KOPT-K1 (cell line): ENCODE data around the gene SBF2.

ENCODE experiments used
- H3K27ac ChIP-seq: fragments of 200-600 bp; sonication (generic); 2 replicates; pipeline ENCODE4 v1.5.1; 2016; ENCODE audit warnings: antibody characterized with exemption, mild to moderate bottlenecking, low read depth, low read length; ENCODE audit not compliant: poor library complexity, severe bottlenecking
- H3K36me3 ChIP-seq: fragments of 200-600 bp; sonication (generic); 2 replicates; pipeline ENCODE4 v1.5.1; 2017; ENCODE audit warnings: antibody characterized with exemption, mild to moderate bottlenecking, low read length, moderate library complexity; ENCODE audit not compliant: insufficient read depth
- H3K9me3 ChIP-seq: fragments of 200-600 bp; sonication (generic); 2 replicates; pipeline ENCODE4 v1.5.1; 2017; ENCODE audit warnings: antibody characterized with exemption, low read length, mild to moderate bottlenecking; ENCODE audit not compliant: insufficient read depth, poor library complexity, severe bottlenecking

Gene SBF2

DNA sequence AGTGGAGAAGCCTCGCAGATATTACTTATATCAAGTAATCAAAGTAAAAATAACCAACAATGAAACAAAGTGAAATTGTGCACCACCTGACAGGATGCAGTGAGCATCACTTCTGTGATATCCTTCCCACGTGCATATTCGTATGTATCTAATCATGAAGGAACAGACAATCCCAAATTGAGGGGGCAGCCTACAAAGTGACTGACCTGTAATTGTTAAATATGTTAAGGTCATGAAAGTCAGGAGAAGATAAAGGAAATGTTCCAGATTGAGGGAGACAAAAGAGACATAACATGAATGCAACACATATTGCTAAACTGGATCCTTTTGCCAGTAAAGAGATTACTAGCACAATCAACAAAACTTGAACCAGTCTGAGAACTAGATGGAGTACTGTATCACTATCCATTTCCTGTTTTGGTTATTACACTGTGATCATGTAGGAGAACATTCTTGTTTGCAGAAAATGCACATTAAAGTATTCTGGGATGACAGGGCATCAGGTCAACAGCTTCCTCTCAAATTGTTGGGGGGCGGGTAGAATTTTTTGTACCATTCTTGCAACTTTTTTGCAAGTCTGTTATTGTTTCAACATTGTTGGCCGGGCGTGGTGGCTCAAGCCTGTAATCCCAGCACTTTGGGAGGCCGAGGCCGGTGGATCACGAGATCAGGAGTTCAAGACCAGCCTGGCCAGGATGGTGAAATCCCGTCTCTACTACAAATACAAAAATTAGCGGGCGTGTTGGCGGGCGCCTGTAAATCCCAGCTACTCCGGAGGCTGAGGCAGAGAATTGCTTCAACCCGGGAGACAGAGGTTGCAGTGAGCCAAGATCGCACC lies 2.0 kb downstream of the SBF2 start:
- Histone ChIP-seq H3K36me3 (no peaks in the 10 kb centered on the region), H3K27ac (no peak overlapping the region)

DNA sequence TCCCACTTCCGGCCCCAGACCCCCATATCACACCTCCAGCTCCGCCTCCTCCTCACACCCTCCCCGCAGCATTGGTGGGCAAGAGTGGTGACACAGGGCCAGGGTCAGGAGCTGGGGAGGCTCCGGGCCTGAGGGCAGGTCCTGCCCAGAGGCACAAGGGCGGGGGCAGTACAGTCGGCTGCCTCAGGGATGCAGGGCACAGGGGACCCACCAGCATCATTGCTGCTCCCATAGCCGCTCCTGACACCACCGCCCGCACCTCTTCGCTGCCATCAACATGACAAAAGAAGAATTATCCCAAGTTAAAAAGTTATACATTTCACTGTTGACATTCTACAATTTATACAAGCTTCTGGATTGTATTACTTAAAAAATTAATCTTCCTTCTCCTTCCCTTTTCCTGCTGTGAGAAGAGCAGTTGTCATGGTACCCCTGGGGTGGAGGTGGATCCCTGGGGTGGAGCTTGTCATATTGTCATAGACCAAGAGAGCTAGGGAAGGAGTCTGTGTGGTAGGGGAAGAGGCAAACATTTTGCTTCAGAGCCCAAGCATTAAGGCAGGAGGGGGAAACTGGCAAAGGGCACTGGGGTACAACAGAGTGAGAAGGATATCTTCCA lies 4.1 kb downstream of the SBF2 start:
- no peaks in the 10 kb centered on the region for H3K36me3 ChIP-seq
- H3K9me3 ChIP-seq: no peaks in the 10 kb centered on the region
- H3K27ac ChIP-seq: no peak overlapping the region

More for the DNA sequence above, 2.0 kb downstream of the SBF2 start:
- H3K9me3 ChIP-seq: no peaks in the 10 kb centered on the region

- H3K36me3 ChIP-seq: no peaks in the 10 kb centered on the region
- H3K27ac ChIP-seq: no peak overlapping the region
Observed at GRCh38 chr11:10288881-10289764, 4.9 kb downstream of the SBF2 start.

DNA sequence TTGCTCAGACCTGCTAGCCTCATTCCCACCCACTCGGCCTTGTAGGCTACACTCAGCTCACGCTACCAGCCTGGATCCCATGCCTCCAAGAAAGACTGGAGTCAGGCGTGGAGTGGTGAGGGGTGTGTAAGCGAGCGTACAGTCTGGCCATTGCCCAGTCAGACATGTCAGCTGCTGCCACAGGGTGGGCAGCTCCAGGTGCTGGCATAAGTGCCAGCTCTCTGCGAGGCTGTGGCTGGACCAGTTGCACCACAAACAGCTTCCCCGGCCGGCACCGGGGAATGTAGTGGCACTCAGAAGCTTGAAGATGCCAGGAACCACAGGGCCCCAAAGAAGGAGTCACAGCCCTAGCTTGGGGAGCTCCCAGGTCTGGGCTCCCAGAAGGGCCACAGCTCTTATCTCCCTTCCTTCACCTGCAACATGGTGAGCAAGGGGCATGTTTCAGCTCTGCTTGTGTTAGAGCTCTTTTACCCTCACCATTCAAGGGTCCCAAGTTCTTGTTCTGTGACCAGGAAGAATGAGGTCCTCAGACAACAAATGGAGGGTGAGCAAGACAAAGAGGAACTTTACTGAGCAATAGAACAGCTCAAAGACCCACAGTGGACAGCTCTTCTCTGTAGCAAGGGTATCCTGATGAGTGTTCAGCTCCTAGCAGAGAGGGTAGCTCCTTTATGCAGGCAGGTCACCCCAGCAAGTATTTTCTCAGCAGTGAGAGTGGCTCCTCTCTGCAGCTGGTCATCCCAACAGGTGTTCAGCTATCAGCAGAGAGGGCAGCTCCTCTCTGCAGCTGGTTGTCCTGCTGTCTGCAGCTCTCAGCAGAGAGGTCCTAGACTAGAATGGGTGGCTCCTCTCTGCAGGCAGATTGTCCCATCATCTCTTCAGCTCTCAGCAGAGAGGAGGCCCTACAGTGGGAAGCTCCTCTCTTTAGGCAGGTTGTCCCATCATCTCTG lies 6.0 kb downstream of the SBF2 start:
- no peaks in the 10 kb centered on the region for H3K9me3 ChIP-seq
- H3K27ac ChIP-seq: no peak overlapping the region
- H3K36me3 ChIP-seq: no peaks in the 10 kb centered on the region

More at GRCh38 chr11:10288881-10289764, 4.9 kb downstream of the SBF2 start:
- no peaks in the 10 kb centered on the region for H3K9me3 ChIP-seq

- H3K9me3 ChIP-seq: no peaks in the 10 kb centered on the region
- no peaks in the 10 kb centered on the region for H3K36me3 ChIP-seq
Observed at GRCh38 chr11:10287140-10287539, 6.9 kb downstream of the SBF2 start.

GRCh38 chr11:10285148-10285802 lies 8.7 kb downstream of the SBF2 start:
- Histone ChIP-seq H3K36me3 (no peaks in the 10 kb centered on the region), H3K27ac (no peak overlapping the region), H3K9me3 (no peaks in the 10 kb centered on the region)

More at GRCh38 chr11:10287140-10287539, 6.9 kb downstream of the SBF2 start:
- H3K27ac ChIP-seq: no peak overlapping the region

DNA sequence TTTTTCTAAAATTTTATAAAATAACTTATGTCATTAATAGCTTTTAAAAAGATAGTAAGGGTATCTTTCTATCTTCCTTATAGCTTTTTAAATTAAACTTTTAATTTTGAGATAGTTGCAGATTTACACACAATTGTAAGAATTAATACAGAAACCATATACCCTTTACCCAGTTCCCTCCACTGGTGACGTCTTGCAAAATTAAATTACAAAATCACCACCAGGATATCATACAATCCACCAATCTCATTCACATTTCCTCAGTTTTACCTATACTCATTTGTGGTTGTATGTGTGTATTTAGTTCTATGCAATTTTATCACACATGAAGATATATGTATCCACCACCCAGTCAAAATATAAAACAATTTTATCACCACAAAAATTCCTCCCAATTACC lies 10.0 kb downstream of the SBF2 start:
- no peaks in the 10 kb centered on the region for H3K36me3 ChIP-seq
- H3K27ac ChIP-seq: no peak overlapping the region
- H3K9me3 ChIP-seq: no peaks in the 10 kb centered on the region

DNA sequence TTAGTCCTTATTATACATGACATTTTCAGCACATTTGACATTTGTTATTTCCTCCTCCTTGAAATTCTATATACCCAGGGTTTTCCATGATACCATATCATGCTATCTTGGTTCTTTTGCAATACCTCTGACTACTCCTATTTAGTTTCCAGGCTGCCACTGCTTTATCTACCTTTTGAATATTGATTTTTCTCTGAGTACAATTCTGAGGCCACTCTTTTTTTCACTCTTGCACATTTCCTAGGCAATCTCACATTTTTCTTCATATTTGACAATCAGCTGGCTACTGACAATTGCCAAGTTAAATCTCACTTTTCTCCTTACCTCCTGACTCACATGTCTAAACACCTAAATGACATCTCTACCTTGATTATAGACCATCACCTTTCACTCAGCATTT lies 11.9 kb downstream of the SBF2 start:
- H3K27ac ChIP-seq: no peak overlapping the region

DNA sequence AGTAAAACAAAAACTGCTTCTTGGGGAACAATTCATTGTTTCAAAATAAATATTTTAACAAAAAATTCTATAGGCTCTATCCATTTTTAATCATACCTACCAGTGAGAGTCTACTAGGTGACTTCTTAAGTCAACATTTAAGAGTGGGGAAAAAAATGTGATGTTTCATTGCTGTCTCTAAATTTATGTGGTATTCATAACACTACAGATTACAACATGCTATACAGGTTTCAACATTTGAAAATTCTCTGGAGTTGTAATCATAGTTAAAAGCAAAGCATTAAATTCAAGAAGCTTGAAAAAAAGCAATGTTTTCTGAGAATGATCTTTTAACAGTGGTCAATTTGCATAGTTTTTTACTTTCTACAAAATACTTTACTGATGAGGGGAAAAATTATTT lies 18.3 kb downstream of the SBF2 start:
- Histone ChIP-seq H3K9me3 (no peaks in the 10 kb centered on the region), H3K36me3 (no peaks in the 10 kb centered on the region), H3K27ac (no peak overlapping the region)

More for the DNA sequence above, 11.9 kb downstream of the SBF2 start:
- H3K9me3 ChIP-seq: no peaks in the 10 kb centered on the region
- no peaks in the 10 kb centered on the region for H3K36me3 ChIP-seq

DNA sequence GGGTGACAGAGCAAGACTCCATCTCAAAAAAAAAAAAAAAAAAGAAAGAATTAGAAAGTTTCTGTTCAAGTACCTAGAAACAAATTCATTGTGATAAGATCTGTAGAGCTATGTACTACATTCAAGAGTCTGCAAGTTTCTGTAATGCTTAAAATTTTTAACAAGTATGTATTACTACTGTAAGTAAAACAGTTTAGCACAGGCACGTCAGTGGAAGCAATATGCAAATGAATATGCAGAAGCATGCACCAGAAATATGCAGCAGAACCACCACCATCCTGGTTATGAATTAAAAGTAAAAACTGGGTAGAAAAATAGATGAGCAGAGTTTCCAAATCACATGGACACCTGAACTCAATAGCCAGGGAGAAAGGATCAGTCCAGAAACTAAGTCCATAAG lies 19.3 kb downstream of the SBF2 start:
- no peak overlapping the region for H3K27ac ChIP-seq
- H3K9me3 ChIP-seq: no peaks in the 10 kb centered on the region
- no peaks in the 10 kb centered on the region for H3K36me3 ChIP-seq

- no peaks in the 10 kb centered on the region for H3K36me3 ChIP-seq
- no peaks in the 10 kb centered on the region for H3K9me3 ChIP-seq
- H3K27ac ChIP-seq: no peak overlapping the region
Observed at GRCh38 chr11:10273738-10274137, 20.3 kb downstream of the SBF2 start.

GRCh38 chr11:10272132-10272531 lies 21.9 kb downstream of the SBF2 start:
- no peak overlapping the region for H3K27ac ChIP-seq
- H3K36me3 ChIP-seq: no peaks in the 10 kb centered on the region
- no peaks in the 10 kb centered on the region for H3K9me3 ChIP-seq

DNA sequence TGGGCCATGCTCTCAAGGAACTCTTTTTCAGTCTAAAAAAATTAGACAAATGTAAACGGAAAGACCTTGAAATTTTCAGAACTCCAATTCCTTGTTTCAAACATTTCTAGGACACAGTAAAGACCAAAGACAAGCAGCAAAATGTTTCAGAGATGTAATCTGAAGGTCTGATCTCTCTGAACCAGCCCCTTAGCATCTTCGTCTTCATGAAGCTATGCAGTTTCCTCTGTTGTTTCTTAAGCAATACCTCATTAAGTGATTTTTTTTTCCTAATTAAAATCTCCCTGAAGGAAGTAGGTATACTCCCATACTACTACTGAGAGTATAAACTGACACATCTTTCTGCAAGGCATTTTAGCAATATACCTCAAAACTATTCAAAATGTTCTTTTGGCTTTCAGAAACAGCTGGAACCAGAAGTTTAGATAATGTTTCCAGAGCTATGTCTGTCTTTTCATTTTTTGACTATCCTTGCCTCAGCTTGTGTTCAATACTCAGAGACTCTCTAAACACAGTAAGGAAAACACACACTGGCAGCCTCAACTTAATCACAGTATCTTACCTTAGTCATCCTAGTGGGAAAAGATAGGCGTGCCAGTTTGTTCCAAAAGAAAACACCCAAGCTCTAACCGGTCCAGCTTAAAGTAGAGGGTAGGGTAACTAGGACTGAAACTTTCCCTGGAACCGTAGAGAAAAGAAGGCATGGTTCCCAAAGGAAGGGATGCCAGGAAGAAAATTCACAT lies 25.1 kb downstream of the SBF2 start:
- Histone ChIP-seq H3K27ac (no peak overlapping the region), H3K36me3 (no peaks in the 10 kb centered on the region), H3K9me3 (no peaks in the 10 kb centered on the region)
